ENCODE results near the gene WNT8A.

WNT8A gene

DNA sequence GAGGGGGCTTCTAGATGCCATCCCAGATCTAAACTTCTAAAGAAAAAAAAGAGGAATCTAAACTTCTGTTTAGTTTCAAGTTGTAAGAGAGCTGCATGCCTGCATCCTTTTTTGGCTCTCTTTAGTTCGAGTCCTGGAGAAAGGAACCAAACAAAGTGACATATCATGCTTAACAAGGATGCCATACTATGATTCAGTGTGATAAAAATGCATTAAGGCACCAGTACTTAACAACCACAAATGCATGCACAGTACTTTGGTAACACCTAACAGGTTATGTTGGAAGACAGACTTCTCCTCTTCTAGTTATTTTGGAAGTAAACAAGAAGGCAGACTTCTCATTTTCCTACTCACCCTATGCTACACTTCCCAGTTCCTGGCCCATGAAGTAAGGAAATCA is 28.1 kb downstream of the WNT8A start:
- Mint-ChIP-seq H3K27ac (no peak overlapping the region), H3K4me1 (peaks cover 17% of the 10 kb centered on the region)
- TF ChIP-seq, protein P1, sequence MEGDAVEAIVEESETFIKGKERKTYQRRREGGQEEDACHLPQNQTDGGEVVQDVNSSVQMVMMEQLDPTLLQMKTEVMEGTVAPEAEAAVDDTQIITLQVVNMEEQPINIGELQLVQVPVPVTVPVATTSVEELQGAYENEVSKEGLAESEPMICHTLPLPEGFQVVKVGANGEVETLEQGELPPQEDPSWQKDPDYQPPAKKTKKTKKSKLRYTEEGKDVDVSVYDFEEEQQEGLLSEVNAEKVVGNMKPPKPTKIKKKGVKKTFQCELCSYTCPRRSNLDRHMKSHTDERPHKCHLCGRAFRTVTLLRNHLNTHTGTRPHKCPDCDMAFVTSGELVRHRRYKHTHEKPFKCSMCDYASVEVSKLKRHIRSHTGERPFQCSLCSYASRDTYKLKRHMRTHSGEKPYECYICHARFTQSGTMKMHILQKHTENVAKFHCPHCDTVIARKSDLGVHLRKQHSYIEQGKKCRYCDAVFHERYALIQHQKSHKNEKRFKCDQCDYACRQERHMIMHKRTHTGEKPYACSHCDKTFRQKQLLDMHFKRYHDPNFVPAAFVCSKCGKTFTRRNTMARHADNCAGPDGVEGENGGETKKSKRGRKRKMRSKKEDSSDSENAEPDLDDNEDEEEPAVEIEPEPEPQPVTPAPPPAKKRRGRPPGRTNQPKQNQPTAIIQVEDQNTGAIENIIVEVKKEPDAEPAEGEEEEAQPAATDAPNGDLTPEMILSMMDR (IDR thresholded peaks at IDR 0.05; ENCODE audit: unreplicated experiment in 3 of 3): no peak

DNA sequence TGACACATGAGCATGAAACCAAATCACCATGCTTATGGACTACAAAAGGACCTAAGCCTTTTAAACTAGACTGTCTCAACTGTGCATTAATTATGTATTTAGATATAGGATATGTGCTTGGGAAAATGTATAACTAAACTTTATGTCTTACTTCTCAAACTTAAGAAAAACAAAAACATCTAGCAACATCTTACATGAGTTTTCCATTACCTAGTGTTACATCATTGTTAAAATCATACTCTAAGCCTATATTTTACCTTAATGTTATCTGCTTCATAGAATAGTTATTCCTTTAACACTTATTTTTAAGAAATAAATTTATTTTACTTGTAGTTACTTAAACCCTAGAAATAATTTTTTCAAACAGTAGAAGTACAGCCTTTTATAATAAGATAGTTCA is 31.4 kb downstream of the WNT8A start:
- H3K36me3 Mint-ChIP-seq (ENCODE audit: low read depth): no peaks in the 10 kb centered on the region
- H3K4me3 Mint-ChIP-seq: no peak overlapping the region
- peaks cover 6% of the 10 kb centered on the region for H3K4me1 Mint-ChIP-seq
- no peak overlapping the region for H3K27ac Mint-ChIP-seq
- H3K9me3 Mint-ChIP-seq: no peaks in the 10 kb centered on the region
- TF ChIP-seq, protein P1 (IDR thresholded peaks at IDR 0.05; ENCODE audit: unreplicated experiment in 3 of 3): no peak
- no peaks in the 10 kb centered on the region for H3K27me3 Mint-ChIP-seq (ENCODE audit: low read depth)

More for the DNA sequence above, 28.1 kb downstream of the WNT8A start:
- Mint-ChIP-seq H3K4me3 (no peak overlapping the region), H3K27me3 (ENCODE audit: low read depth) (peaks cover 3% of the 10 kb centered on the region), H3K9me3 (no peaks in the 10 kb centered on the region), H3K36me3 (ENCODE audit: low read depth) (no peaks in the 10 kb centered on the region)

DNA sequence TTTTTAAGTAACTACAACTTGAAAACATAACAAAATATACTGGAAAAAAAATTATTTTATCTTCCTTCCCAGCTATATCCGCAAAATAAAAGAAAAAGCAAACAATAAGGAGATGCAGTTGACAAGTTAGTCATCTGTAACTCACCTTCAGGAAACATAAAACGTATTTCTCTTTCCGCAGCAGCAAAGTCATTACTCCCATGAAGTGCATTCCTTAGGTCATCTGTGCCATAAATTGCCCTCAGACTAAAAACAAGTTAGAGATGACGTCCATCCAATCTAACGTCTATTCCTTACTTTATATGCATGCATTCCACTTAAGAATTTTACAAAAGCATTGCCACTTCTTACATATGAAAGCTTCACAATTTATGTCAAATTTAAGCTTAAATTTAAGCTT is 44.5 kb downstream of the WNT8A start:
- H3K4me1 Mint-ChIP-seq: no peaks in the 10 kb centered on the region
- no peak overlapping the region for H3K4me3 Mint-ChIP-seq
- no peaks in the 10 kb centered on the region for H3K27me3 Mint-ChIP-seq (ENCODE audit: low read depth)
- no peak overlapping the region for H3K27ac Mint-ChIP-seq
- no peaks in the 10 kb centered on the region for H3K9me3 Mint-ChIP-seq
- TF ChIP-seq, protein P1 (IDR thresholded peaks at IDR 0.05; ENCODE audit: unreplicated experiment in 3 of 3): no peak
- H3K36me3 Mint-ChIP-seq (ENCODE audit: low read depth): no peaks in the 10 kb centered on the region

DNA sequence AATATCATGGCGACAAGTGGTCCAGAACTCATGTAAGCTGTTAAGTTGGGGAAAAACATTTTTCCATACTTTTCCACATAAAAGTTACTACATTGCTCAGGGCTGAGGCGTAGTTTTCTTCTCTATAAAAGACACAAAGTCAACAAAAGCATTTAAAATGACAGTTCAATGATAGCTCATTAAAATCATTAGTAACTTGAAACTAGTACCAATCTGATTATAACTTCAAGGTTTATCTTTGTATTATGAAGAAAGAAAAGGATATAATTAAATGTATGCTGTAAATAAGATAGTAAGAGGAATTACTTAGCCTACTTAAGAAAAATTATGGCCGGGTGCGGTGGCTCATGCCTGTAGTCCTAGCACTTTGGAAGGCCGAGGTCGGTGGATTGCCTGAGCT is 45.5 kb downstream of the WNT8A start:
- Mint-ChIP-seq H3K27ac (no peak overlapping the region), H3K9me3 (no peaks in the 10 kb centered on the region), H3K4me1 (no peaks in the 10 kb centered on the region), H3K27me3 (ENCODE audit: low read depth) (no peaks in the 10 kb centered on the region), H3K4me3 (no peak overlapping the region), H3K36me3 (ENCODE audit: low read depth) (no peaks in the 10 kb centered on the region)
- TF ChIP-seq, protein P1 (IDR thresholded peaks at IDR 0.05; ENCODE audit: unreplicated experiment in 3 of 3): no peak

DNA sequence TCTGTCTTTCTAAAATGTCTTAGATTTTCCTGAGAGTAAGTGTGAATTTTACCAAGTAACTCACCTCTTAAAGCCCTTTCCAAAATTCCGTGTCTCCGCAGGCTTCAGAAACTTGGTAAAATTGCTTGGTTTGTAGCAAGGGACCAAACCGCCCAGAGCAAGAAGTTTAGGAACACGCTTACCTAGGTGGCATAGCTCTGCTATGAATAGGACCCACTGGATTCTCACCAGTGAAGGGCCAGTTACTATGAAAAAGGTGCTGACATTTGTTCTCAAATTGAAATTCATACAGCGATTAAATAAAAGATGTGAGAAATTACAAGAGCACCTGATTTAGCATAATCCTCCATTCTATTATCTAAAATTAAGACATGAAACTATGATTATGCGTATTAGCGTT is 48.7 kb downstream of the WNT8A start:
- Mint-ChIP-seq H3K27me3 (ENCODE audit: low read depth) (no peaks in the 10 kb centered on the region), H3K36me3 (ENCODE audit: low read depth) (no peaks in the 10 kb centered on the region), H3K4me3 (no peak overlapping the region), H3K27ac (no peak overlapping the region), H3K9me3 (no peaks in the 10 kb centered on the region), H3K4me1 (no peaks in the 10 kb centered on the region)
- TF ChIP-seq, protein P1 (IDR thresholded peaks at IDR 0.05; ENCODE audit: unreplicated experiment in 3 of 3): no peak

DNA sequence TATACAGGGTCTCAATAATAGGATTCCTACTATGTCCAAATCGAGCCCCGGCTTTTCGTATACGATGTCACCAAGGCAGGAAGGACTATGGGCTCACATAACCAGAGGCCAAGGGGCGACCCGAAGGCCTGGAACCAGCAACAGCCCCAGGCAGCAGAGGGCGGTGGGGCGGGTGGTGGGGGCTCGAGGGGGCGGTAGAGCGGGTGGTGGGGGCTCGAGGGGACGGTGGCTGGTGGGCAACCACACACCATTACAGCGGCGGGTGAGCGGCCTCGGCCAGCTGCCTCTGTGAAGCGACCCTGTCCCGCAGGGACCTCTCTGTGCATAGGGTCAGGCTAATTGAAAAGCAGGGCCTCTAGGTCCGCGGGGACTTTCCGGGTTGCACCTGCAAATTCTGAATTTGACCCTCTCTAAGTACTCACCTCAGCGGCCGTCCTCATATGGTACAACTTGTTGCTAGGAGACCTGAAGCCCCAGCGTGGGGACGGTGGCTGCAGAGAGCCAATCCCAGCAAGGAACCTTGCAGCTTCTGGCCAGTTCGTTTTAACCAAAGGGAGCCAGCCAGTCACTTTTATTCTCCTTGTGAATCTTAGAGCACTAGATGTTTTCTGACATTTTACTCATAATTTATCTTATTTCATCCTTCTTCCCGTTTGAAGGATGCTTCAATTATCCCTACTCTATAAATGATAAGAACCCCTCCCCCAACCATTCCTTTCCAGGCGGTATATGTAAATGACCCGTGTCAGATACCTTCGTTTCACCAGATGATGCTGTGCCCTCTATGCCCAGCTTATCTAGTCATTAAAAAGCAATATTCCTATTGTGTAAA is 55.3 kb downstream of the WNT8A start, which contains the start of gene NME5:
NME5 (minus strand) TSS at position 480 of the 832 bp plus-strand sequence. CDS start 648 bp downstream, outside the sequence.
- Mint-ChIP-seq H3K36me3 (ENCODE audit: low read depth) (no peaks in the 10 kb centered on the region), H3K27me3 (ENCODE audit: low read depth) (no peaks in the 10 kb centered on the region), H3K4me3 (peak within 1 kb of the TSS; percentile 88 to 91 (median 90)), H3K4me1 (peaks cover 6% of the 10 kb centered on the region), H3K9me3 (no peaks in the 10 kb centered on the region), H3K27ac (peak within 1 kb of the TSS in 2 of 3 experiments; percentile 4 to 38)
- TF ChIP-seq, protein P1 (IDR thresholded peaks at IDR 0.05; ENCODE audit: unreplicated experiment in 3 of 3): no peak
